ENCODE results near the gene STK32B.
"Not testable (repeated sequence)": the region's sequence is repeated elsewhere in the genome, so short reads cannot be mapped to it uniquely, and the experiment has no call there.

STK32B gene

GRCh38 chr4:5247061-5247460 lies 195.8 kb downstream of the STK32B start:
- DNase-seq (ENCODE audit: insufficient read length, low spot score); FAIRE-seq: not testable (repeated sequence)

DNA sequence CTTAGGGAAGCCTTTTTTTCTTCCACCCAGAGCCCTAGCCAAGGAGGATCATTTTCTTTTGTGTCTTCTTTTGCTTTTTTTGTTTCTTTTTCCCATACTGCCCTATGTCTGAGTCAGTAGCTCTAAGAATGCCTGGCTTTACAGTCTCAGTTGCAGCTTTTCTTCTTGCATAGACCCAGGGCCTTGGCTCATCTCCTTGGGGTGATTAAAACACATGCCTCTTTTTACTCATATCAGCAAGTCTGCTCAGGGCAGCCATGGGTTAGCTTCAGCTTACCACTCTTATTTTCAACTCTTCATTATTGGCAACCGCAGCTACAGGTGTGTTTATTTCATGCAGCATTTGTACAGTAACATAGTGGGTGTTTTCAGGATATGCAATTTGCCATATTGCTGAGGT lies 196.5 kb downstream of the STK32B start:
- no peak for FAIRE-seq
- no peak for DNase-seq (ENCODE audit: insufficient read length, low spot score)

DNA sequence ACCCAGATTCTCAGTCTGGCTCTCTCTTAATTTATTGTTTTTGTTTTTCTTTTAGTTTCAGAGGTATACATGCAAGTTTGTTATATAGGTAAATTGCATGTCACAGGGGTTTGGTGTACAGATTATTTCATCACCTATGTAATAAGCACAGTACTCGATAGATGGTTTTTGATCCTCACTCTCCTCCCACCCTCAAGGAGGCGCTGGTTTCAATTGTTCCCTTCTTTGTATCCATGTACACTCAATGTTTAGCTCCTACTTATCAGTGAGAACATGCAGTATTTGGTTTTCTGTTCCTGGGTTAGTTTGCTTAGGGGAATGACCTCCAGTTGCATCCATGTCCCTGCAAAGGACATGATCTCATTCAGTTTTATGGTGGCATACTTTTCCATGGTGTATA lies 198.4 kb downstream of the STK32B start:
- DNase-seq (ENCODE audit: insufficient read length, low spot score) (no peak), FAIRE-seq (no peak)

GRCh38 chr4:5250536-5250935 lies 199.3 kb downstream of the STK32B start:
- DNase-seq (ENCODE audit: insufficient read length, low spot score): not testable (repeated sequence)

GRCh38 chr4:5256421-5256820 lies 205.1 kb downstream of the STK32B start:
- FAIRE-seq (no peak), DNase-seq (ENCODE audit: insufficient read length, low spot score) (no peak)

More at GRCh38 chr4:5250536-5250935, 199.3 kb downstream of the STK32B start:
- not testable (repeated sequence) for FAIRE-seq

- FAIRE-seq (peak; percentile 28), DNase-seq (ENCODE audit: insufficient read length, low spot score) (no peak)
Measured at GRCh38 chr4:5257086-5257485, 205.8 kb downstream of the STK32B start.

- FAIRE-seq: no peak
- DNase-seq (ENCODE audit: insufficient read length, low spot score): no peak
Measured at GRCh38 chr4:5259471-5259870, 208.2 kb downstream of the STK32B start.

DNA sequence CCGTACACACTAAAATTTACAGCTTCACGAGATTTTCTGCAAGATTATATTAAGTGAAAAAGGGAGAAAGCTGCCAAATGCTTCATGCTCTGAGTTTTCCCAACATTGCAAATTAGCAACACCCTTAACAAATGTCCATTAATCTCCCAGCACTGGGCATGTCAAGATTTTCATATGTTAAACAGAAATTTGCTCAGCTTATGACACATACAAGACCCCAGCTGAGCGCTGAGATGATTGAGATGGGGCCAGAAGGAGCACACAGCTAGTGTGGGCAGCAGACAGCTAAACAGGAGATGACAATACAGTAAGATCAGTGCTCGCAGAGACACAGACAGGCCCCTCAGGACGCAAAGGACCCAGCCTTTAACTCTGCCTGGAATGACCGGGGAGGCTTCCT lies 208.8 kb downstream of the STK32B start:
- DNase-seq (ENCODE audit: insufficient read length, low spot score): no peak
- FAIRE-seq: no peak

- FAIRE-seq (no peak), DNase-seq (ENCODE audit: insufficient read length, low spot score) (no peak)
Measured at GRCh38 chr4:5261866-5262265, 210.6 kb downstream of the STK32B start.

GRCh38 chr4:5266991-5267390 lies 215.7 kb downstream of the STK32B start:
- no peak for FAIRE-seq
- no peak for DNase-seq (ENCODE audit: insufficient read length, low spot score)

GRCh38 chr4:5267408-5267807 lies 216.1 kb downstream of the STK32B start:
- FAIRE-seq (no peak), DNase-seq (ENCODE audit: insufficient read length, low spot score) (no peak)

DNA sequence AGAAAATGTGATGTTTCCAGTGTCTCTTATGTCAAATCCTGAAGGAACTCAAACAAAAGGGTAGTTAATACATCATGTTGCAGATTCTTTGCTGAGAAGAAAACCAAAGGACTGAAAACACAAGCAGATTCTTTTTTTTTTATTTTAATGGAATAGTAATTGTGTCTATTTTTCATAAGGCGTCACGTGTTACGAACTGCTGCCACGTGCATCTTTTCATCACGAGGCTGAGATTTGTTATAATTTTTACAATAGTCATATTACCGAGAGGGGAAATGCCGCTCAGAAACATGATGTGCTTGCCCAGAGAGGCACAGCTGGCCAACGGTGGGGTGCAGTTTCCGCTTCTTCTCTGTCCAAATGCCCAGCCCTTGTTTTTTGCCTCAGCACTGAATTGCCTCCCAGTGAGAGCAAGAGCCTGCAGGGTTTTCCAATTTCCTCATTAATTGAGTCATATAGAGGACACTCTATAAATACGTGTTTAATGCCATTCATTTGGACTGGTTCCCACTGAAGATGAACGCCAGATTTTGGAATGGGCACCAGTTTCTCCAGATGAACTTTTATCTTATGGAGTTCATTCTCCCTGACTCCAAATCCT lies 225.3 kb downstream of the STK32B start:
- DNase-seq (ENCODE audit: insufficient read length, low spot score): no peak
- no peak for FAIRE-seq

DNA sequence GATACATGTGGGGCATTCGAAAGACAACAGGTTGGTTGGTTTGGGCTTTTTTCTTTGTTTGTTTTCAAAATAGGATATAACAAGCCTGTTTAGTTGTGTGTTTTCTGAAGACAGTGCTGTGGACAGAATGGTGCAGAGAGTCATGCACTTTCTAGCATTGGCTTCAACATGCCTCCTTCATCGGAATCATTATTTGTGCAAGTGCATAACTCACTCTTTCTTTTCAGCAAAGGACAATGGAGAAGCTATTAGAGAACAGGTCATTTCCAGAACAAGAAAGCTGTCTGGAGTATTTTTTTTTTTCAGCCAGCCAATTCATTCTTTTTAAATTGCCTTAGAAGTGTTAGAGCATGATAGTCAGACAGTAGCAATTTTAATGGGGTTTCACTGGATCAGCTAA lies 225.8 kb downstream of the STK32B start:
- FAIRE-seq (no peak), DNase-seq (ENCODE audit: insufficient read length, low spot score) (no peak)

GRCh38 chr4:5278213-5278612 lies 226.9 kb downstream of the STK32B start:
- FAIRE-seq (no peak), DNase-seq (ENCODE audit: insufficient read length, low spot score) (no peak)

GRCh38 chr4:5280069-5280468 lies 228.8 kb downstream of the STK32B start:
- not testable (repeated sequence) for FAIRE-seq; DNase-seq (ENCODE audit: insufficient read length, low spot score)

GRCh38 chr4:5280828-5281227 lies 229.5 kb downstream of the STK32B start:
- no peak for DNase-seq (ENCODE audit: insufficient read length, low spot score)
- FAIRE-seq: no peak

GRCh38 chr4:5283837-5284236 lies 232.6 kb downstream of the STK32B start:
- FAIRE-seq: no peak
- DNase-seq (ENCODE audit: insufficient read length, low spot score): no peak

DNA sequence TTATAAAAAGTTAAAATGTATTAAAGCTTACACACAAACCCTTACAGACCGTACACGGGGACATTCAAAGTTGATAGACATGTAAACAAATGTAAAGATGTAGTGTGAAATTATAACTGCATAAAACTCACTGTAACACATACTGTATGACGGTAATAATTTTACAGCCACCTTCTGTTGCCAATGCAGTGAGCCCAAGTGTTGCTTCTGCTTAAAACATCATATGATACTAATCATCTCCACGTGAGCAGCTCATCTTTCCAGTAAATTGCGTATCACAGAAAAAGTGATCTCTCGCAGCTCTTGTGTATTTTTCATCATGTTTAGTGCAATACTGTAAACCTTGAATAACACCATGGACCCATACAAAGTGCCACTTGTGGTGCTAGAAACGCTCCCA lies 233.2 kb downstream of the STK32B start:
- FAIRE-seq (no peak), DNase-seq (ENCODE audit: insufficient read length, low spot score) (no peak)

DNA sequence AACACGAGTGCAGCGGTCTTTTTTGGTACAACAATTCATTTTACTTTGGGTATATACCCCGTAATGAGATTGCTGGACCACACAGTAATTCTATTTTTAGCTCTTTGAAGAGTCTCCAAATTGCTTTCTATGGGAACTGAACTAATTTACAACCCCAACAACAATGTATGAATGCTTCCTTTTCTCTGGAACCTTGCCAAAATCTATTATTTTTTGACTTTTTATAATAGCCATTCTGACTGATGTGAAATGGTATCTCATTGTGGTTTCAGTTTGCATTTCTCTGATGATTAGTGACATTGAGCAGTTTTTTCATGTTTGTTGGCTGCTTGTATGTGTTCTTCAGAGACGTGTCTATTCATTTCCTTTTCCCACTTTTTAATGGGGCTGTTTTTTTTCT lies 240.8 kb downstream of the STK32B start:
- FAIRE-seq (no peak), DNase-seq (ENCODE audit: insufficient read length, low spot score) (no peak)

GRCh38 chr4:5298000-5298787 lies 246.9 kb downstream of the STK32B start:
- not testable (repeated sequence) for FAIRE-seq; DNase-seq (ENCODE audit: insufficient read length, low spot score)

DNA sequence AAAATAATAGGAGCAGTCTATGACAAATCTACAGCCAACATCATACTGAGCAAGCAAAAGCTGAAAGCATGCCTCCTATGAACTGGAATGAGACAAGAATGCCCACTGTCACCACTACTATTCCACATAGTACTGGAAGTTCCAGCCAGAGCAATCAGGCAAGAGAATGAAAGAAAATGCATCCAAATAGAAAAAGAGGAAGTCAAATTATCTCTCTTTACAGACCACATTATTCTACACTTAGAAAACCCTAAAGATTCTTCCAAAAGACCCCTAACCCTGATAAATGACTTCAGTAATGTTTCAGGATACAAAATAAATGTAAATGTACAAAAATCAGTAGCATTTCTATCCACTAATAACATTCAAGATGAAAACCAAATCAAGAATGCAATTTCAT lies 249.0 kb downstream of the STK32B start:
- DNase-seq (ENCODE audit: insufficient read length, low spot score): no peak
- FAIRE-seq: no peak

- DNase-seq (ENCODE audit: insufficient read length, low spot score): no peak
- FAIRE-seq: no peak
Measured at GRCh38 chr4:5307928-5308327, 256.6 kb downstream of the STK32B start.

All from HTR-8/SVneo (cell line).